ENCODE results near the gene CSNK1G2. TPM values are rescaled to one million over a fixed set of nuclear protein-coding genes. Genes with fewer than 3 reads are reported as not detected.
A peak's percentile ranks its signal among the peaks of the same experiment; 100 is the strongest.

Gene CSNK1G2
- total RNA-seq, 2 experiments from 2014 or later = 122 to 127 TPM

GRCh38 chr19:1910177-1910576 lies 30.8 kb upstream of the CSNK1G2 start:
- Mint-ChIP-seq H3K4me3 (no peak overlapping the region), H3K9me3 (no peaks in the 10 kb centered on the region)
- POLR2A ChIA-PET = no interaction called here

DNA sequence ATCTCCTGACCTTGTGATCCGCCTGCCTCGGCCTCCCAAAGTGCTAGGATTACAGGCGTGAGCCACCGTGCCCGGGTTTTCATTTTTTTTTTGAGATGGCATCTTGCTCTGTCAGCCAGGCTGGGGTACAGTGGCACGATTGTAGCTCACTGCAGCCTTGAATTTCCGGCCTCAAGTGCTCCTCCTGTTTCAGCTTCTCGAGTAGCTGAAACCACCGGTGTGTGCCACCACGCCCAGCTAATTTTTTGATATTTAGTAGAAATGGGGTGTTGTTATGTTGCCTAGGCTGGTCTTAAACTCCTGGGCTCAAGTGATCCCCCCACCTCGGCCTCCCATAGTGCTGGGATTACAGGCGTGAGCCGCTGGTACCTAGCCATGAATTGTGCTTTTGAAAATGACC lies 29.9 kb upstream of the CSNK1G2 start:
- Histone ChIP-seq H3K36me3 (ENCODE audit: insufficient read depth, low read length) (peaks cover 13% of the 10 kb centered on the region), H3K4me3 (ENCODE audit: low read length) (no peak overlapping the region), H3K27me3 (ENCODE audit: control insufficient read depth in 1 of 2, insufficient read depth in 2 of 2, low read length in 2 of 2) (no peaks in the 10 kb centered on the region), H3K4me1 (ENCODE audit: insufficient read depth, low read length) (peaks cover 30% of the 10 kb centered on the region), H3K9me3 (ENCODE audit: control insufficient read depth in 1 of 2, insufficient read depth in 1 of 2, low read length in 2 of 2) (peaks cover 0 to 7% of the 10 kb centered on the region in 2 experiments), H3K27ac (ENCODE audit: low read depth in 1 of 2, low read length in 2 of 2) (no peak overlapping the region)
- no peaks in the 10 kb centered on the region for H3K36me3 Mint-ChIP-seq (ENCODE audit: low read depth)
- peak in 3 of 14 experiments; percentile 44 to 53 (median 47) for DNase-seq
- CTCF ChIA-PET = interaction anchor here (1.5 kb wide), 1 partner anchor 47 kb away, joined by 5 read pairs; no protein-coding TSS in a partner anchor
- no peaks in the 10 kb centered on the region for H3K9me3 Mint-ChIP-seq
- H3K4me3 Mint-ChIP-seq = no peak overlapping the region
- intact Hi-C loops (cut with DNase I, micrococcal nuclease) = no loop called here
- H3K4me1 Mint-ChIP-seq (ENCODE audit: low read depth) = peaks cover 16% of the 10 kb centered on the region
- H3K27ac Mint-ChIP-seq = no peak overlapping the region
- POLR2A ChIA-PET = no interaction called here
- TF ChIP-seq CTCF (IDR thresholded peaks at IDR 0.05) = no peak
- no peaks in the 10 kb centered on the region for H3K27me3 Mint-ChIP-seq
- ATAC-seq (ENCODE audit: poor library complexity) = no peak

More at GRCh38 chr19:1910177-1910576, 30.8 kb upstream of the CSNK1G2 start:
- Mint-ChIP-seq H3K4me1 (ENCODE audit: low read depth) (peaks cover 24% of the 10 kb centered on the region), H3K27me3 (no peaks in the 10 kb centered on the region), H3K27ac (peak overlapping the region; percentile 19), H3K36me3 (ENCODE audit: low read depth) (no peaks in the 10 kb centered on the region)
- no peak for DNase-seq
- Histone ChIP-seq H3K27me3 (ENCODE audit: control insufficient read depth in 1 of 2, insufficient read depth in 2 of 2, low read length in 2 of 2) (no peaks in the 10 kb centered on the region), H3K4me1 (ENCODE audit: insufficient read depth, low read length) (peaks cover 36% of the 10 kb centered on the region), H3K4me3 (ENCODE audit: low read length) (no peak overlapping the region), H3K36me3 (ENCODE audit: insufficient read depth, low read length) (peaks cover 13% of the 10 kb centered on the region), H3K27ac (ENCODE audit: low read depth in 1 of 2, low read length in 2 of 2) (no peak overlapping the region), H3K9me3 (ENCODE audit: control insufficient read depth in 1 of 2, insufficient read depth in 1 of 2, low read length in 2 of 2) (peaks cover 0 to 7% of the 10 kb centered on the region in 2 experiments)
- no peak for ATAC-seq (ENCODE audit: poor library complexity)
- CTCF ChIA-PET = no interaction called here
- TF ChIP-seq CTCF (IDR thresholded peaks at IDR 0.05) = no peak
- intact Hi-C loops (cut with DNase I, micrococcal nuclease) = no loop called here

- Histone ChIP-seq H3K9me3 (ENCODE audit: control insufficient read depth in 1 of 2, insufficient read depth in 1 of 2, low read length in 2 of 2) (peaks cover 0 to 7% of the 10 kb centered on the region in 2 experiments), H3K27me3 (ENCODE audit: control insufficient read depth in 1 of 2, insufficient read depth in 2 of 2, low read length in 2 of 2) (no peaks in the 10 kb centered on the region), H3K36me3 (ENCODE audit: insufficient read depth, low read length) (peaks cover 13% of the 10 kb centered on the region), H3K4me3 (ENCODE audit: low read length) (no peak overlapping the region), H3K4me1 (ENCODE audit: insufficient read depth, low read length) (peaks cover 27% of the 10 kb centered on the region), H3K27ac (ENCODE audit: low read depth in 1 of 2, low read length in 2 of 2) (no peak overlapping the region)
- Mint-ChIP-seq H3K36me3 (ENCODE audit: low read depth) (no peaks in the 10 kb centered on the region), H3K4me3 (no peak overlapping the region), H3K27ac (no peak overlapping the region), H3K27me3 (no peaks in the 10 kb centered on the region), H3K9me3 (no peaks in the 10 kb centered on the region), H3K4me1 (ENCODE audit: low read depth) (peaks cover 16% of the 10 kb centered on the region)
- intact Hi-C loops (cut with DNase I, micrococcal nuclease) = no loop called here
- DNase-seq (no peak), ATAC-seq (ENCODE audit: poor library complexity) (no peak)
- CTCF ChIA-PET = interaction anchor here (0.5 to 1.5 kb wide), 2 partner anchors 48 to 507 kb away, joined by 3 to 5 read pairs; no protein-coding TSS in a partner anchor
- no peak for TF ChIP-seq CTCF (IDR thresholded peaks at IDR 0.05)
- POLR2A ChIA-PET = no interaction called here
Observed at GRCh38 chr19:1911995-1912394, 29.0 kb upstream of the CSNK1G2 start.

Measured in CD4-positive, alpha-beta T cell (primary cell).